ENCODE results near the gene PM20D2. TPM values are rescaled to one million over a fixed set of nuclear protein-coding genes. Genes with fewer than 3 reads are reported as not detected.
"Not testable (repeated sequence)": the region's sequence is repeated elsewhere in the genome, so short reads cannot be mapped to it uniquely, and the experiment has no call there.

PM20D2 gene
- total RNA-seq, 4 donors from 2014 or later, result 15.1 to 28.2 (median 19.3) TPM

- Histone ChIP-seq H3K4me1 (peaks cover 0 to 13% (median 3%) of the 10 kb centered on the region in 4 donors), H3K36me3 (no peaks in the 10 kb centered on the region), H3K4me3 (no peak overlapping the region), H3K27ac (no peak overlapping the region), H3K27me3 (no peaks in the 10 kb centered on the region), H3K9me3 (no peaks in the 10 kb centered on the region)
- DNase-seq (ENCODE audit: low spot score in 2 of 2), result no peak
- WGBS, 2 donors, result 80 to 85% methylated on average over 1 of the region's 1 CpG
- TF ChIP-seq CTCF (IDR thresholded peaks at IDR 0.05) (no peak), EP300 (IDR thresholded peaks at IDR 0.05) (no peak), POLR2A (IDR thresholded peaks at IDR 0.05) (no peak)
Observed at GRCh38 chr6:89121934-89122333, 23.9 kb upstream of the PM20D2 start.

DNA sequence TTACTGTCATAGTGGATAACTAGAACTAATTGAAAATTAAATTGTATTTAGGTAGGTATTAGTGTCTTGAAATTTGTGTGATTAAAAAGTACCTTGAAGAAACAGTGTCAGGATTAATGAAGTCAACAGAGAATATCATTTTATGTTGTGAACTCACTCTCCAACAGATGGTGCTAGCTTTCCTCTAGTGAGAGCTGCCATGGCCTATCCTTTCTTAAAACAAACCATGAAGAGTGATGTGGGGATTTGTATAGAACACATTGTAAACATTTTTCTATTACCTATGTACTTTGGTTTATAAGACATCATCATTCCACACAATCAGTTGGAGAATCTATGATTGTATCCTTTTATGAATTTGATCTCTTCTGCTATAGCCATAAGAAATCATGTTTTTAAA is 23.2 kb upstream of the PM20D2 start:
- TF ChIP-seq EP300 (IDR thresholded peaks at IDR 0.05) (no peak), CTCF (IDR thresholded peaks at IDR 0.05) (peak in 3 of 5 experiments; percentile 25 to 44 (median 37))
- no peaks in the 10 kb centered on the region for H3K27me3 ChIP-seq
- H3K9me3 ChIP-seq, result peaks cover 0 to 4% (median 0%) of the 10 kb centered on the region in 4 donors
- no peaks in the 10 kb centered on the region for H3K36me3 ChIP-seq
- H3K4me3 ChIP-seq, result no peak overlapping the region
- H3K27ac ChIP-seq, result no peak overlapping the region
- peaks cover 0 to 10% (median 0%) of the 10 kb centered on the region in 4 donors for H3K4me1 ChIP-seq
- no peak for DNase-seq (ENCODE audit: low spot score in 2 of 2)

DNA sequence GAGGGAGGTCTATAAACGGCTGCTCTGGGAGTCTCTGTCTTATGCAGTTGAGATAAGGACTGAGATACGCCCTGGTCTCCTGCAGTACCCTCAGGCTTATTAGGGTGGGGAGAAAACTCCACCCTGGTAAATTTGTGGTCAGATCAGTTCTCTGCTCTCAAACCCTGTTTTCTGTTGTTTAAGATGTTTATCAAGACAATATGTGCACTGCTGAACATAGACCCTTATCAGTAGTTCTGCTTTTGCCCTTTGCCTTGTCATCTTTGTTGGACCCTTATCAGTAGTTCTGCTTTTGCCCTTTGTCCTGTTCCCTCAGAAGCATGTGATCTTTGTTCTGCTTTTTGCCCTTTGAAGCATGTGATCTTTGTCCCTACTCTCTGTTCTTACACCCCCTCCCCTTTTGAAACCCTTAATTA is 17.6 kb upstream of the PM20D2 start:
- H3K9me3 ChIP-seq, result peaks cover 0 to 20% (median 0%) of the 10 kb centered on the region in 4 donors
- H3K27me3 ChIP-seq; DNase-seq (ENCODE audit: low spot score in 2 of 2); H3K36me3 ChIP-seq; H3K4me1 ChIP-seq; H3K4me3 ChIP-seq; H3K27ac ChIP-seq: not testable (repeated sequence)
- WGBS, 2 donors, result 87 to 90% methylated on average over 2 of the region's 2 CpGs

DNA sequence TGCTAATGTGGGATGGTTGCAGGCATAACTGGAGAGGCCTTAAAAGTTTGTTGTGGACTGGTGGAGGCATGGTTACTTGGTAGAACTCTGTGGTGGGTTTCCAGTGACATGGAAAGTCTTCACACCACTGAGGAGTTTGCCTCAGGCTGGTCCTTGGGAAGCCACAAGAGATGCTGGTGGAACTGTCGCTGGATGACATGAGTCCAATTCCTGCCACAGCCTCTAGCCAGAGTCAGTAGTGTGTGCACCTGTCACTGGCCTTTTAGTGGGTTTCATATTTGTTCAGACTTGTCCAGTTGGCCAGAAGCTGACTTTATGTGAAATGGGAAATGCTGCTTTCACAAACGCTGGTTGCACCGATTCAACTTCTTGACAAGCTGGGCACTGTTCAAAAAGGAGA is 14.3 kb upstream of the PM20D2 start:
- Histone ChIP-seq H3K27me3 (no peaks in the 10 kb centered on the region), H3K27ac (no peak overlapping the region), H3K9me3 (peaks cover 0 to 20% (median 0%) of the 10 kb centered on the region in 4 donors), H3K36me3 (peaks cover 0 to 5% (median 0%) of the 10 kb centered on the region in 3 donors), H3K4me1 (no peaks in the 10 kb centered on the region), H3K4me3 (no peak overlapping the region)
- TF ChIP-seq POLR2A (IDR thresholded peaks at IDR 0.05), result no peak
- no peak for TF ChIP-seq EP300 (IDR thresholded peaks at IDR 0.05)
- no peak for TF ChIP-seq CTCF (IDR thresholded peaks at IDR 0.05)
- DNase-seq (ENCODE audit: low spot score in 2 of 2), result no peak
- WGBS, 2 donors, result 97 to 100% methylated on average over 3 of the region's 3 CpGs

- Histone ChIP-seq H3K4me1 (no peaks in the 10 kb centered on the region), H3K27ac (no peak overlapping the region), H3K4me3 (no peak overlapping the region), H3K27me3 (no peaks in the 10 kb centered on the region), H3K9me3 (peaks cover 0 to 20% (median 0%) of the 10 kb centered on the region in 4 donors), H3K36me3 (peaks cover 0 to 5% (median 0%) of the 10 kb centered on the region in 3 donors)
- TF ChIP-seq EP300 (IDR thresholded peaks at IDR 0.05) (no peak), CTCF (IDR thresholded peaks at IDR 0.05) (no peak), POLR2A (IDR thresholded peaks at IDR 0.05) (no peak)
- WGBS, 2 donors, result 83 to 86% methylated on average over 2 of the region's 2 CpGs
- DNase-seq (ENCODE audit: low spot score in 2 of 2), result no peak
Observed at GRCh38 chr6:89132057-89132456, 13.8 kb upstream of the PM20D2 start.

GRCh38 chr6:89133981-89134380 is 11.9 kb upstream of the PM20D2 start:
- 80 to 84% methylated on average over 9 of the region's 9 CpGs for WGBS, 2 donors
- Histone ChIP-seq H3K4me1 (no peaks in the 10 kb centered on the region), H3K27me3 (no peaks in the 10 kb centered on the region), H3K4me3 (no peak overlapping the region), H3K36me3 (peaks cover 0 to 3% (median 0%) of the 10 kb centered on the region in 3 donors), H3K9me3 (peaks cover 0 to 2% (median 0%) of the 10 kb centered on the region in 4 donors), H3K27ac (no peak overlapping the region)
- DNase-seq (ENCODE audit: low spot score in 2 of 2), result no peak
- TF ChIP-seq POLR2A (IDR thresholded peaks at IDR 0.05), result no peak
- TF ChIP-seq EP300 (IDR thresholded peaks at IDR 0.05), result no peak
- no peak for TF ChIP-seq CTCF (IDR thresholded peaks at IDR 0.05)
